Measurements from ENCODE around the gene ADCY6. TPM values are rescaled to one million over a fixed set of nuclear protein-coding genes. Genes with fewer than 3 reads are reported as not detected.
"Not testable (repeated sequence)": the region's sequence is repeated elsewhere in the genome, so short reads cannot be mapped to it uniquely, and the experiment has no call there.

Gene ADCY6
- total RNA-seq, 1 experiment from 2014 or later, result 20.6 TPM

DNA sequence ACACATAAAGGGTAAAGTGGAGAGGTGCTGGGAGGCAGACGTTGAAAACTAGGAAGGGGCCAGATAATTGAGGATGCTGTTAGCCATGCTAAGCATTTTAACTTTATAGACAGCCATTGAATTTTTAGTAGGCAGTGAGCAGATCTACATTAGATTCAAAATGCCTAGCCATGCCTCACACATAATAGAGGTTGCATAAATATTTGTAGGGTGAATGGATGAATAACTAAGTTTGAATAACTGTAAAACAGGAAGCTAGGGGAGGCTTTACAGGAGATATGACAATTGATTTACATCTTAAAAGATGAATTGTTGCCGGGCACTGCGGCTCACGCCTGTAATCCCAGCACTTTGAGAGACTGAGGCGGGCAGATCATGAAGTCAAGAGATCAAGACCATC lies 60.1 kb downstream of the ADCY6 start:
- Histone ChIP-seq H3K36me3 (no peaks in the 10 kb centered on the region), H3K27me3 (replicated peaks) (no peaks in the 10 kb centered on the region; the same call in 1 of the 2 replicates), H3K4me3 (no peak overlapping the region), H3K4me1 (replicated peaks) (no peaks in the 10 kb centered on the region), H3K9me3 (replicated peaks) (no peaks in the 10 kb centered on the region), H3K27ac (no peak overlapping the region)
- DNase-seq (ENCODE audit: low read depth in 1 of 2, low spot score in 2 of 2), result no peak

DNA sequence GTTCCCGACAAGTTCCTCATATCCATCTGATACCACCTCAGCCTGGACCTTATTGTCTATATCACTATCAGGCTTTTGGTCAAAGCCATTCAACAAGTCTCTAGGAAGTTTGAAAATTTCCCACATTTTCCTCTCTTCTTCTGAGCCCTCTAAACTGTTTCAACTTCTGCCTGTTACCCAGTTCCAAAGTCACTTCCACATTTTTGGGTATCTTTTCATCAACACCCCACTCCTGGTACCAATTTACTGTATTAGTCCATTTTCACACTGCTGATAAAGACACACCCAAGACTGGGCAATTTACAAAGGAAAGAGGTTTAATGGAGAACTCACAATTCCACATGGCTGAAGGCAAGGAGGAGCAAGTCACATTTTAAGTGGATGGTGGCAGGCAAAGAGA lies 68.2 kb downstream of the ADCY6 start:
- DNase-seq (ENCODE audit: low read depth in 1 of 2, low spot score in 2 of 2); H3K36me3 ChIP-seq; H3K27me3 ChIP-seq (replicated peaks); H3K4me1 ChIP-seq (replicated peaks); H3K4me3 ChIP-seq; H3K9me3 ChIP-seq (replicated peaks); H3K27ac ChIP-seq: not testable (repeated sequence)

DNA sequence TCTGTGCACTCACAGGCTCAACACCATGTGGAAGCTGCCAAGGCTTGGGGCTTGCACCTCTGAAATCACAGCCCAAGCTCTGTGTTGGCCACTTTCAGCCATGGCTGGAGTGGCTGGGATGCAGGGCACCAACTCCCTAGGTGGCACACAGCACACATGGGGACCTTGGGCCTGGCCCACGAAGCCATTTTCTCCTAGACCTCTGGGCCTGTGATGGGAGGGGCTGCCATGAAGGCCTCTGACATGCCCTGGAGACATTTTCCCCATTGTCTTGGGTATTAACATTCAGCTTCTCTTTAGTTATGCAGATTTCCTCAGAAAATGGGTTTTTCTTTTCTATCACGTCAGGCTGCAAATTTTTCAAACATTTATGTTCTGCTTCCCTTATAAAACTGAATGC lies 68.7 kb downstream of the ADCY6 start:
- DNase-seq (ENCODE audit: low read depth in 1 of 2, low spot score in 2 of 2); H3K9me3 ChIP-seq (replicated peaks); H3K27ac ChIP-seq; H3K4me1 ChIP-seq (replicated peaks); H3K27me3 ChIP-seq (replicated peaks); H3K4me3 ChIP-seq; H3K36me3 ChIP-seq: not testable (repeated sequence)

DNA sequence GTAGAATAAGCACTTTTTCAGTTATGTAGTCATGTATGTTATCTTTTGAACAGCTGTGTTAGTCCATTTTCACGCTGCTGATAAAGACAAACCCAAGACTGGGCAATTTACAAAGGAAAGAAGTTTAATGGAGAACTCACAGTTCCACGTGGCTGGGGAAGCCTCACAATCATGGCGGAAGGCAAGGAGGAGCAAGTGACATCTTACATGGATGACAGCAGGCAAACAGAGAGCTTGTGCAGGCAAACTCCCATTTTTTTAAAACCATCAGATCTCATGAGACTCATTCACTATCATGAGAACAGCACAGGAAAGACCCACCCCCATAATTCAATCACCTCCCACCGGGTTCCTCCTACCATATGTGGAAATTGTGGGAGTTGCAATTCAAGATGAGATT lies 69.9 kb downstream of the ADCY6 start:
- H3K9me3 ChIP-seq (replicated peaks); H3K4me1 ChIP-seq (replicated peaks); H3K27ac ChIP-seq; H3K4me3 ChIP-seq; H3K27me3 ChIP-seq (replicated peaks); DNase-seq (ENCODE audit: low read depth in 1 of 2, low spot score in 2 of 2): not testable (repeated sequence)
- peaks cover 16% of the 10 kb centered on the region for H3K36me3 ChIP-seq

DNA sequence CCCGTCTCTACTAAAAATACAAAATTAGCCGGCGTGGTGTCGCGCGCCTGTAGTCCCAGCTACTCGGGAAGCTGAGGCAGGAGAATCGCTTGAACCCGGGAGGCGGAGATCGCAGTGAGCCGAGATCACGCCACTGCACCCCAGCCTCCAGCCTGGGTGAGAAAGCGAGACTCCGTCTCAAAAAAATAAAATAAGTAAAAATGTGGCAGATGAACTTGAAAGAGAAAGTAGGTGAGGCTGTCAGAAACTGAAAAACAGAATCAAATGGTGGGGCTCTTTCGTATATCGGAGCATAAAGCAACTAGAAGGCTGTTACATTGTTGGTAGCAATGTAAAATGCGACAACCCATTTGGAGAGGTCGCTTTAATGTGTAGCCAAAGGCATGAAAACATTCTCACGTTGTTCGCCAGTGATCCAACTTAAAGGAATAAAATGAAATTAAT lies 71.6 kb downstream of the ADCY6 start:
- DNase-seq (ENCODE audit: low read depth in 1 of 2, low spot score in 2 of 2), result peak in 1 of 2 experiments; percentile 18
- Histone ChIP-seq H3K27me3 (replicated peaks) (no peaks in the 10 kb centered on the region), H3K36me3 (peaks cover 25% of the 10 kb centered on the region), H3K27ac (peak overlapping the region; percentile 72), H3K4me1 (replicated peaks) (peaks cover 6% of the 10 kb centered on the region; the same call in 1 of the 2 replicates), H3K4me3 (peak overlapping the region; percentile 58), H3K9me3 (replicated peaks) (peaks cover 5% of the 10 kb centered on the region; the same call in 1 of the 2 replicates)

DNA sequence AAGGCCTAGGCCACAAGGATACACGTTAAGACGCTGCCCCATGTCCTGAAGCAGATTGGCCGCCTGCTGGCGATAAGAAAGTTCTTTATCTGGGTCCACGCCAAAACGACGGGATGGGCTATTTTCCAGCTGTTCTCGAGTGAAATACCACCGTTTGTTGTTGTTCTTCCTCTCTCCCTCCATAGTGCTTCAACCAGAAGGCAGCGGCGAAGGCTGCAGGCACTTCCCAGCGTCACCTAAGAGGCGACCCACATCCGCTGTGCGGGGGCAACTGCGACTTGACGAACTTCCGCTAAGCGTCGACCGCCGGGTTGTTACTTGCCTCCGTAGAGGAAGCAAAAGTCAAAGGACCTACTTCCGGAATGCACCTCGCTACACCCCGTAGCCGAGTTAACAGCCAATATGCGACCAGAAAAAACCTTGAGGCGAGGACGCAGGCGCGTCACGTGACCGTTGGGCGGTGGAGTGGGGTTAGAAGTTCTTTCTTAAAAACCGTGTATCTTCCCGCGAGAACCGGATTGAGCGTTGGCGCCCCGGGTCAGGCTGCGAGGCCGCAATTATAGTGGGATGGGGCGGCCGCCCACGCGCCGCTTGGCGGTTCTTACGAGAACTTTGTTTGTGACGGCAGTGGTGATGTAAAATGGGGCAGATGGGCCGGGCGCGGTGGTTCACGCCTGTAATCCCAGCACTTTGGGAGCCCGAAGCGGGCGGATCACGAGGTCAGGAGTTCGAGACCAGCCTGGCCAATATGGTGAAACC lies 72.2 kb downstream of the ADCY6 start, which contains the start of gene CCNT1:
CCNT1 (minus strand) TSS at position 215 of the 759 bp plus-strand sequence; CDS start at position 183, 32 bp downstream.
- peaks cover 5% of the 10 kb centered on the region; the same call in 1 of the 2 replicates for H3K9me3 ChIP-seq (replicated peaks)
- H3K4me1 ChIP-seq (replicated peaks), result peaks cover 6% of the 10 kb centered on the region; the same call in 1 of the 2 replicates
- peak within 1 kb of the TSS; percentile 74 for H3K27ac ChIP-seq
- H3K27me3 ChIP-seq (replicated peaks), result no peaks in the 10 kb centered on the region
- H3K36me3 ChIP-seq, result peaks cover 30% of the 10 kb centered on the region
- peak within 1 kb of the TSS; percentile 58 for H3K4me3 ChIP-seq
- peak; percentile 99 for DNase-seq (ENCODE audit: low read depth in 1 of 2, low spot score in 2 of 2)

Other genes starting within 250 kb of the ADCY6 start
- not detected in 2 replicates for gene LALBA, start 219.0 kb downstream of the ADCY6 start, total RNA-seq (2014; rRNA removed; shearing (Covaris generic))
- gene KANSL2, start 106.9 kb downstream of the ADCY6 start, total RNA-seq (2014; rRNA removed; shearing (Covaris generic)), result 34.5 and 54.4 TPM in 2 replicates
- gene CCNT1, start 72.4 kb downstream of the ADCY6 start, total RNA-seq (2014; rRNA removed; shearing (Covaris generic)), result 17.1 and 28.4 TPM in 2 replicates
- gene CACNB3, start 29.4 kb upstream of the ADCY6 start, total RNA-seq (2014; rRNA removed; shearing (Covaris generic)), result 8.9 and 20.9 TPM in 2 replicates
- gene DDX23, start 63.1 kb upstream of the ADCY6 start, total RNA-seq (2014; rRNA removed; shearing (Covaris generic)), result 77.1 and 109 TPM in 2 replicates
- not detected in 2 replicates for gene RND1, start 76.8 kb upstream of the ADCY6 start, total RNA-seq (2014; rRNA removed; shearing (Covaris generic))
- gene FKBP11, start 136.4 kb upstream of the ADCY6 start, total RNA-seq (2014; rRNA removed; shearing (Covaris generic)), result 6.0 and 9.9 TPM in 2 replicates
- 57.7 and 64.5 TPM in 2 replicates for gene ARF3, start 168.4 kb upstream of the ADCY6 start, total RNA-seq (2014; rRNA removed; shearing (Covaris generic))
- 0.13 TPM in 1 of 2 replicates, not detected in the other for gene WNT10B, start 182.6 kb upstream of the ADCY6 start, total RNA-seq (2014; rRNA removed; shearing (Covaris generic))
- not detected in 2 replicates for gene WNT1, start 189.2 kb upstream of the ADCY6 start, total RNA-seq (2014; rRNA removed; shearing (Covaris generic))
- 0.34 TPM in 1 of 2 replicates, not detected in the other for gene DDN, start 210.3 kb upstream of the ADCY6 start, total RNA-seq (2014; rRNA removed; shearing (Covaris generic))
- 36.4 and 47.3 TPM in 2 replicates for gene PRKAG1, start 229.7 kb upstream of the ADCY6 start, total RNA-seq (2014; rRNA removed; shearing (Covaris generic))